ENCODE results near the gene IBTK. TPM values are rescaled to one million over a fixed set of nuclear protein-coding genes. Genes with fewer than 3 reads are reported as not detected.

IBTK gene
- total RNA-seq, 1 experiment from 2014 or later, result 17.1 TPM

DNA sequence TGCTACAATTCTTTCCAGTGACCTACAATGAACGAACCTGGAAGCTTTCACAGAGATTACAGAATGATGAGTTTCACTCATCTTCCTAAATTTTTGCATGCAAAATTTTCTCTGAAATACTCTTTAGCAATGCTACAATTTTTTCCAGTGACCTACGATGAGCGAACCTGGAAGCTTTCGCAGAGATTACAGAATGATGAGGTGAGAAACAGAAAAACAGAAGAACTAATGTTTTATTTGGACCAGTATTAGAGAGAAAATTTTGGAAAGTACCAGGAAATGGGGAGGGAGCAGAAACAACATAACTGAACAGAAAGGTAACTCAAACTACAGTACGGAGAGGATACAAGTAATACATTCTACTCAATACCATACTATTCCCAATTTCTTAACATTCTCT is 75.0 kb downstream of the IBTK start:
- DNase-seq, result no peak
- Histone ChIP-seq H4K8ac (replicated peaks; ENCODE audit: insufficient read length, low read depth, low read length) (no peak overlapping the region), H3K56ac (ENCODE audit: insufficient read length, low read depth, low read length) (no peak overlapping the region), H3K9me3 (ENCODE audit: control insufficient read depth, low read depth, low read length) (no peaks in the 10 kb centered on the region), H2BK5ac (ENCODE audit: insufficient read length, low read length) (no peak overlapping the region), H2AFZ (ENCODE audit: low read length) (no peak overlapping the region), H2BK120ac (ENCODE audit: low read depth, low read length, poor library complexity, severe bottlenecking) (no peak overlapping the region), H4K20me1 (ENCODE audit: control insufficient read depth, insufficient read depth, insufficient read length) (no peaks in the 10 kb centered on the region), H2AK5ac (ENCODE audit: insufficient read length, low read length) (no peak overlapping the region), H3K14ac (ENCODE audit: insufficient read depth, low read length) (no peak overlapping the region), H3K23ac (ENCODE audit: insufficient read length, low read depth, low read length) (no peak overlapping the region), H3K79me1 (ENCODE audit: insufficient read depth, low read depth, low read length, poor library complexity, severe bottlenecking) (no peaks in the 10 kb centered on the region), H4K5ac (ENCODE audit: insufficient read length, low read depth, low read length) (no peak overlapping the region), H2BK20ac (ENCODE audit: low read depth, low read length, poor library complexity, severe bottlenecking) (no peak overlapping the region), H3T11ph (ENCODE audit: low read length) (no peak overlapping the region), H3K23me2 (ENCODE audit: insufficient read length, low read depth, low read length, poor library complexity, severe bottlenecking) (no peaks in the 10 kb centered on the region), H3K4me1 (ENCODE audit: insufficient read depth, low read length) (no peaks in the 10 kb centered on the region), H3K18ac (ENCODE audit: insufficient read length, low read depth, low read length) (no peak overlapping the region), H3K27me3 (ENCODE audit: insufficient read depth, low read length) (no peaks in the 10 kb centered on the region), H3K27ac (ENCODE audit: insufficient read length, low read depth, low read length) (no peak overlapping the region), H3K9ac (ENCODE audit: extremely low read depth, insufficient read length, low read length) (no peak overlapping the region), H2BK15ac (ENCODE audit: low read depth, low read length) (no peak overlapping the region), H4K91ac (ENCODE audit: insufficient read length, low read depth, low read length) (no peak overlapping the region), H3K4ac (ENCODE audit: low read depth, low read length) (no peak overlapping the region), H2BK12ac (ENCODE audit: insufficient read length, low read depth, low read length) (no peak overlapping the region), H3K79me2 (ENCODE audit: insufficient read depth, low read length) (no peaks in the 10 kb centered on the region), H3K4me2 (ENCODE audit: insufficient read depth, insufficient read length, low read length) (no peak overlapping the region)
- no CpG with 5 or more reads among the region's 5 CpGs for WGBS (ENCODE audit: extremely low coverage, insufficient read length, low lambda C conversion rate)
- Mint-ChIP-seq H3K27ac (no peak overlapping the region), H3K4me1 (no peaks in the 10 kb centered on the region), H3K36me3 (ENCODE audit: insufficient read depth in 1 of 3, low read depth in 3 of 3) (peaks cover 9 to 52% (median 37%) of the 10 kb centered on the region in 3 experiments; a peak in 6 of 7 replicates), H3K9me3 (no peaks in the 10 kb centered on the region), H3K4me3 (no peak overlapping the region), H3K27me3 (ENCODE audit: low read depth) (no peaks in the 10 kb centered on the region)
- TF ChIP-seq, protein P1, sequence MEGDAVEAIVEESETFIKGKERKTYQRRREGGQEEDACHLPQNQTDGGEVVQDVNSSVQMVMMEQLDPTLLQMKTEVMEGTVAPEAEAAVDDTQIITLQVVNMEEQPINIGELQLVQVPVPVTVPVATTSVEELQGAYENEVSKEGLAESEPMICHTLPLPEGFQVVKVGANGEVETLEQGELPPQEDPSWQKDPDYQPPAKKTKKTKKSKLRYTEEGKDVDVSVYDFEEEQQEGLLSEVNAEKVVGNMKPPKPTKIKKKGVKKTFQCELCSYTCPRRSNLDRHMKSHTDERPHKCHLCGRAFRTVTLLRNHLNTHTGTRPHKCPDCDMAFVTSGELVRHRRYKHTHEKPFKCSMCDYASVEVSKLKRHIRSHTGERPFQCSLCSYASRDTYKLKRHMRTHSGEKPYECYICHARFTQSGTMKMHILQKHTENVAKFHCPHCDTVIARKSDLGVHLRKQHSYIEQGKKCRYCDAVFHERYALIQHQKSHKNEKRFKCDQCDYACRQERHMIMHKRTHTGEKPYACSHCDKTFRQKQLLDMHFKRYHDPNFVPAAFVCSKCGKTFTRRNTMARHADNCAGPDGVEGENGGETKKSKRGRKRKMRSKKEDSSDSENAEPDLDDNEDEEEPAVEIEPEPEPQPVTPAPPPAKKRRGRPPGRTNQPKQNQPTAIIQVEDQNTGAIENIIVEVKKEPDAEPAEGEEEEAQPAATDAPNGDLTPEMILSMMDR (conservative IDR thresholded peaks at IDR 0.05), result no peak

Measured in H9 (cell line).